DMS153 treated with DMSO at 0.1 percent for 48 hours (cell line): ENCODE data around the gene NR3C2.

Source experiments
- DNase-seq: peaks from one replicate; lab custom pipeline; 2025; ENCODE audit not compliant: unreplicated experiment; lab: John Stamatoyannopoulos, UW

Gene NR3C2

GRCh38 chr4:148118179-148118578 is 324.0 kb downstream of the NR3C2 start:
- DNase-seq, result no peak

DNA sequence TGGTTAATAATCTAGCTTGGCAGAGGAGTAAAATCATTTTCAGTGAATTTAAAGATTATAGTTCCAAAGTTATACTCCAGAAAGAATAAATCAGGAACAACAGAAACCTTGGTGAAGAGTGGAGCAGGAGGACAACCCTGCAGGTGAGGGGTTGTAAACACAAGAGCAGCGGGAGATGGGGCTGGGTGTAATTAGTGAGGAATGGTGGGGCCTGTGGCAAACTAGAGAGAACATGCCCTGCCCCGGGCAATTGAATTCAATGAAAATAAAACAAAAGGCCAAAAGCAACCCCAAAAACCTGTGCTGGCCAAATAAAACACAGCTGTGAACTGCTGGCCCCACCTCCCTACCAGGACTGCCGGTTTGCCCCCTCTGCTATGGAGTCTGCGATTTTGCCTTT is 325.2 kb downstream of the NR3C2 start:
- DNase-seq, result no peak

GRCh38 chr4:148116264-148116663 is 325.9 kb downstream of the NR3C2 start:
- DNase-seq, result no peak

DNA sequence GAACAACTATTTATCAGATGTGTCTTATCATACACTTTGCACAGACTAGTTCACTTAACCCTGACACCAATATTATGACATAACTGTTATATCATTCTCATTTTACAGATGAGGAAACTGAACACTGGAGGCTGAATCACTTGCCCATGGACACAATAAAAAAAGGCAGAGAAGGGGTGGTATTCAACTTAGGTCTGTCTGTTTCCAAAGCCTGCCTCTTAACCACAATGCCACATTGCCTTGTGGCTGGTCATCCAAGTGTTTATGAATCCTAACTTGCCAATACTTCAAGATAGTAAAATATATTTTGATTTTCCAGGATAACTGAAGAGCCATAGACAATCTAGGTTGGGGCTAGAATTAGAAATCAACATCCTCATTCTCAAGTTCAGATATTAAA is 327.8 kb downstream of the NR3C2 start:
- no peak for DNase-seq

DNA sequence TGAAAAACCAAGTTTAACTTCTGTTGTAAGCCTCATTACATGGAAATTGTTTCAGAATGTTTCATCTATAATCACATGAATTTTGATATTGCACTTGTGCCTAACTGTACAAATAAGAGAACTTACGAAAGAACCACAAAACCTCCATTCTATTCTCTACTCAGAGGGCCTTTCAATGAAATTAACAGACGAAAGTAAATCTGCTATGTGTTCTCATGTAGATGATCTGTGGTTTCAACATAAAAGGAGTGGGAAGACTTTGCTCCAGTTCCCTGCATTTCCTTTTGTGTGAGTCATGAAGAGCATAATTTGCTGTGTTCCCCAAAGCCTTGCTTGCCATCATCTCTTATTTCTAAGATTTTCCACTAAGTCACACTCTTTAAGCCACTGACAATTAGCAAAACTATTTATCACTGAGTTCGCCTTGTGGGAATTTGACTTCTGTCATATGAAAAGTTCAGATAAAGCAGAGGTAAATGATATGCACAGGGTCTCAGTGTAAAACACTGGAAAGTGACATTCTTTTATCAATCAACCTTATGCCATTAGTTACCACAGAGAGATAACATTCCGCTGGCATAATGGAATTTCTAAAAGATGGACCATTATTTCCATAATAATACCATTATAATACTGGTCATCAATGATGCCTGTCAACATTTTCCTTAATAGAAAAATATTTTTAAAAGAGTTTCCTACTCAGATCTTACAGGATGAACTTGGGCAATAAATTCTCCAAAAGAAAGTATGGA is 329.8 kb downstream of the NR3C2 start:
- DNase-seq, result no peak

- no peak for DNase-seq
These were observed 332.0 kb downstream of the NR3C2 start for GRCh38 chr4:148110169-148110568.

DNA sequence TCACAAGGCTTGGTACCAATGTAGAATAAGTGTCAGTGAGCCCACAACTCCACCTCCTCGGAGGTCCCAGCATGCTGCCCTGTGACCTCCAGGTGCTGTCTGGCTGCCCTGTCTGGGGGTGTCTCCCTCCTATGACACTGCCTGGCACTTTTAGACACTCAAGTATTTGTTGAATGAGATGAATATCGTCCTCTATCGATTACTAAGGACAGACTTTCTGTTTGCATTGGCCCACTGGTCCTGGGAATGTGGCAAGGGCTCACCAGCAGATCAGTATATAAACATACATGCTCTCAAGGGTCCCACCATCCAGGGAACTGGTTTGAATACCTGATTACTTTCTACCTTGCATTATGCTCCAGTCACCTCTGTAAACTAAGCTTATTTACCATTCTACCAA is 333.0 kb downstream of the NR3C2 start:
- no peak for DNase-seq

- no peak for DNase-seq
These were observed 333.4 kb downstream of the NR3C2 start for GRCh38 chr4:148108766-148109165.

DNA sequence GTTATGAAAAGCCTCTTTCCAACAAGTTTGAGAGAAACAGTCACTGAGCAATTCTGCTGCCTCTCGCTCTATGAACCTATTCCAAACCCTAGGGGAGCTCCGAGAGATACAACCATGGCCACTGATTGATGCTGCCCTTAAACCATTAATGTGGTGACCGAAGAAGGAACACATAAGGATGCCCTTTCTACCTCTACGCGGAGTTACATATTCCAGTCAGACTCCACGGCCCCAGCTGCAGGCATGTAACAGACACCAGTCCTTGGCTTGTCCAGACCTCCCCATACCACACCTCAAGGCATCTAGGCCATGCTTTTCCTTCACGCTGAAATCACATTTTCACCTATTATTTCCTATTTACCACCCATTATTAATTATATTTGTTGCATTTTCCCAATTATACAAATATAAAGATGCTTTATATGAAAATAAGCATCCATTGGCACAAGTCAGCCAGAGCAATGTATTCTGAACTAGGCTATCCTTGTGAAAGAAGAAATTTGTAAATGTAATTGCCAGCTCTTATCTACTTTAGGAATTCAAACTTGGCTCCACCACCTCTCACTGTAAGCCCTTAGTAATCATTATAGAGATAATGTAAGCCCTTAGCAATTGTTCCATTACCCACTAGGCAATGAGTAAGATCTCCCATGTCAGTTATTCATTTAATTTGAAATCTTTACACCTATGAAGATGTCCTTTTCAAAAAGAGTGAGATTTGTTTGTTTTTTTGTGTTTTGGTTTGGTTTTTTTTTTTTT is 338.4 kb downstream of the NR3C2 start:
- DNase-seq, result no peak

DNA sequence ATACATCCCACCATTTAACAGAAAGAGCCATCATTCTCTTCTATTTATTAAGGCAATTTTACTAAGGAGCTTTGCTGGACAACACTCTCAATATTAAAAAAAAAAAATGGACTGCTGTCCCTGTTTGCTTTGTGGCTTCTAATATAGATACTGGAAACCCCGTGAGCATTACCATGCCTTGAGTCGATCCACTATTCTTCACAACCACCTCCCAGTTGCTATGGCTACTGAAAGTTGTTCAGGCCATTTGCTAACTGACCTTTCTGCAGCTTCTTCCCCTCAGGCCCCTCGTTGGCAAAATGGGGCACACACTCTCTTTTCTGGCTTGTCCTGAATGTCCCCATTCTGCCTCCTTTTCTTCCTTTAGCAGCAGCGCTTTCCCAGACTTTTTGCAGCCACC is 340.4 kb downstream of the NR3C2 start:
- DNase-seq, result no peak

GRCh38 chr4:148101235-148101634 is 341.0 kb downstream of the NR3C2 start:
- DNase-seq, result no peak

DNA sequence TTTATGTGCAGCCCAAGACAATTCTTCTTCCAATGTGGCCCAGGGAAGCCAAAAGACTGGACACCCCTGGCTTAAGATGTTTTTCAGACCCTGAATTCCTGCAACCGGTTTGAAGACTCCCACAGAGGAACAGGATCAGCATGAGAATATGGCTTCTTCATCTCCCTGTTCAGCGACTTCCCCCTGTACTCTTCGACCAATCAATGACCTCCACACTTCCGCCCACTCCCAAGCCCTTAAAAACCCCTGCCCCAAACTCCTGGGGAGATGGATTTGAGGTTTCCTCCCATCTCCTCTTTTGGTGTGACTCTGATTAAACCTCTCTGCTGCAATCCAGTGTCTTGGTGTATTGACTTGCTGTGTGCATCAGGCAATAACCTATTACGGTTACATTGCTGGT is 344.4 kb downstream of the NR3C2 start:
- DNase-seq, result no peak

GRCh38 chr4:148095346-148095923 is 346.8 kb downstream of the NR3C2 start:
- DNase-seq, result no peak

DNA sequence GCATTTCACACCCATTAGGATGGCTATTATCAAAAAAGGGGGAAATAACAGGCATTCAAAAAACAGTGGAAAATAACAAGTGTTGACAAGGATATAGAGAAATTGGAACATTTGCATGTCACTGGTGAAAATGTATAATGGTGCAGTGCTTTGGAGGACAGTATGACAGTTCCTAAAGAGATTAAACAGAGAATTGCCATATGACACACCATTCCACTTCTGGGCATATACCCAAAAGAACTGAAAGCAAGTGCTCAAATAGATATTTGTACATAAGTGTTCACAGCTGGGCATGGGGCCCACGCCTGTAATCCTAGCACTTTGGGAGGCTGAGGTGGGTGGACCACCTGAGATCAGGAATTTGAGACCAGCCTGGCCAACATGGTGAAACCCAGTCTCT is 348.1 kb downstream of the NR3C2 start:
- no peak for DNase-seq

DNA sequence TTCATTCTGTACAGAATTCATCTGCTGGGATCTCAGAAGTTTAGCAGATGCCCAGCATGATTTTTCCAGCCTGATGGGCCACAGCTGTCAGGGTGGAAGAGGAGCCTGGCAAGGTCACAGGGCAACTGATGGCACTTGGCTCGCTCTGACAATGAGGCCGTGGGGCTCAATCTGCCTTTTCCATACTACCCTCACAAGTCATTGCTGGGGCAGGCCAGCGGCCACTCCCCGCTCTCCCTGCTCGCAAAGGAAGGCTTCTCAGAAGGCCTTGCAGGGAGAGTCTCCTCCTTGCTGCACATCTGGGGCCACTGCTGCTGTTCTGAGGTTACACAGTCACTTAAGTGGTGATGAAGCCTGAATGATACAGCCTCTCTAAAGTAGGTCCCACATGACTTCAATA is 349.1 kb downstream of the NR3C2 start:
- DNase-seq, result no peak

GRCh38 chr4:148092316-148093014 is 349.7 kb downstream of the NR3C2 start:
- no peak for DNase-seq

GRCh38 chr4:148091896-148092295 is 350.3 kb downstream of the NR3C2 start:
- no peak for DNase-seq

- no peak for DNase-seq
These were observed 351.4 kb downstream of the NR3C2 start for GRCh38 chr4:148090503-148091476.

- DNase-seq, result no peak
These were observed 352.2 kb downstream of the NR3C2 start for GRCh38 chr4:148090029-148090428.

DNA sequence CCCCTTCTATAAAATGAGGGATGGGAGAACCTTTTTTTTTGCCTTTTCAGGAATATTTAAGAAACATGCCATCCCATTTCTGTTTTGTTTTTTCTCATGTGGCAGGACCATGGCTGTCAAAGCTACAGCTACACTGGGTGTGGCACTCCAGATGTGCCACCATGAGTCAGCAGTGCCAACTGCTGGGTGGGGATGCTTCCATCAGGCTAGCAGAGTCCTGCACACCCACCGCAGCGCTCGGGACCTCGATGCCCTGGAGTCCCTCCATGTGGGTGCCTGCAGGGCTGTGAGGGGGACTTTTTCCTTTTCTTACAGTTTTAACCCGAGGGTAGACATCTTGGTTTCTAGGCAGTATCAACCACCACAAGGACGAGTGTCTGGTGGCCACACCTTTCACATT is 352.6 kb downstream of the NR3C2 start:
- no peak for DNase-seq
